ENCODE measurements around the gene DOCK9. TPM values are rescaled to one million over a fixed set of nuclear protein-coding genes. Genes with fewer than 3 reads are reported as not detected.
"Not testable (repeated sequence)": the region's sequence is repeated elsewhere in the genome, so short reads cannot be mapped to it uniquely, and the experiment has no call there.

The DOCK9 gene
- total and polyA plus RNA-seq, 9 donors = 31.0 to 75.3 (median 45.4) TPM

GRCh38 chr13:98900442-98900841 is 77.4 kb downstream of the DOCK9 start:
- Histone ChIP-seq H3K4me3 (no peak overlapping the region), H3K27ac (no peak overlapping the region), H3K27me3 (no peaks in the 10 kb centered on the region), H3K36me3 (no peaks in the 10 kb centered on the region), H3K4me1 (ENCODE audit: insufficient read depth) (no peaks in the 10 kb centered on the region), H3K9me3 (no peaks in the 10 kb centered on the region)
- 86 to 88% (median 86%) methylated on average over 2 of the region's 2 CpGs for WGBS, 3 donors
- intact Hi-C loops (cut with DNase I) = no loop called here
- TF ChIP-seq EP300 (IDR thresholded peaks at IDR 0.05) = no peak
- TF ChIP-seq POLR2A (IDR thresholded peaks at IDR 0.05) = no peak
- TF ChIP-seq, protein P1, sequence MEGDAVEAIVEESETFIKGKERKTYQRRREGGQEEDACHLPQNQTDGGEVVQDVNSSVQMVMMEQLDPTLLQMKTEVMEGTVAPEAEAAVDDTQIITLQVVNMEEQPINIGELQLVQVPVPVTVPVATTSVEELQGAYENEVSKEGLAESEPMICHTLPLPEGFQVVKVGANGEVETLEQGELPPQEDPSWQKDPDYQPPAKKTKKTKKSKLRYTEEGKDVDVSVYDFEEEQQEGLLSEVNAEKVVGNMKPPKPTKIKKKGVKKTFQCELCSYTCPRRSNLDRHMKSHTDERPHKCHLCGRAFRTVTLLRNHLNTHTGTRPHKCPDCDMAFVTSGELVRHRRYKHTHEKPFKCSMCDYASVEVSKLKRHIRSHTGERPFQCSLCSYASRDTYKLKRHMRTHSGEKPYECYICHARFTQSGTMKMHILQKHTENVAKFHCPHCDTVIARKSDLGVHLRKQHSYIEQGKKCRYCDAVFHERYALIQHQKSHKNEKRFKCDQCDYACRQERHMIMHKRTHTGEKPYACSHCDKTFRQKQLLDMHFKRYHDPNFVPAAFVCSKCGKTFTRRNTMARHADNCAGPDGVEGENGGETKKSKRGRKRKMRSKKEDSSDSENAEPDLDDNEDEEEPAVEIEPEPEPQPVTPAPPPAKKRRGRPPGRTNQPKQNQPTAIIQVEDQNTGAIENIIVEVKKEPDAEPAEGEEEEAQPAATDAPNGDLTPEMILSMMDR (IDR thresholded peaks at IDR 0.05) = no peak
- no peak for DNase-seq

DNA sequence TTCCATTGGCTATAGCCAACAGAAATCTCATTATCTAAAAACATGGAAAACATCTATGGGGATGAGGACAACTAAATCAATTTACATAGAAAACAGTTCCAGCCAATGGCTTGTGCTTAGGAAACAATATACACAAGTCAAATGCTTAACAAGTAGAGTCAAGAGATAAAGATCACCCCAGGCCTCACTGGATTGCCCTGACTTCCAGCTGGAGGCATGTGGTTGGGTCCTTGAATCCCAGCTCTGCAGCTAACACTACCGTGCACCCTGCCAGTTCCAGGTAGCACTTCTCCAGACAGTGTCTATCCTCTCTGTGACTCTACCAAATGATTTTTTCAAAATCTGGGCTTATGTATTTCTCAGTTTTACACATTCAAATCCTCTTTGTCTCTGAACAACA is 80.2 kb downstream of the DOCK9 start:
- 93 to 97% (median 96%) methylated on average over 1 of the region's 1 CpG for WGBS, 3 donors
- intact Hi-C loops (cut with DNase I) = loop anchor here in 1 of 4 donors (10.0 kb wide), 1 partner anchor 137 kb away; no protein-coding TSS in a partner anchor

DNA sequence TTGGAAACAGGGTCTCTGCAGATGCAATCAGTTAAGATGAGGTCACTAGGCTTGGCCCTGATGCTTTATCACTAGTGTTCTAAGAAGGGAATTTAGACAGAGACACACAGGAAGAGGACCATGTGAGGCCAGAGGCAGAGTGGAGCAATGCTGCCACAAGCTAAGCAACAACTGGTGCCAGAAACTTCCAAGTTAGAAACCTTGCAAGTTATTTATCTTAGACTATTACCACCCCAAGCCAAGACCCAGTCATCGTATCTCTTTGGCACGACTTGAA is 81.1 kb downstream of the DOCK9 start:
- Histone ChIP-seq H3K4me1 (ENCODE audit: insufficient read depth) (no peaks in the 10 kb centered on the region), H3K36me3 (no peaks in the 10 kb centered on the region), H3K9me3 (no peaks in the 10 kb centered on the region), H3K27me3 (no peaks in the 10 kb centered on the region), H3K27ac (no peak overlapping the region), H3K4me3 (no peak overlapping the region)
- no peak for TF ChIP-seq EP300 (IDR thresholded peaks at IDR 0.05)
- TF ChIP-seq, protein P1 (IDR thresholded peaks at IDR 0.05) = no peak
- no peak for TF ChIP-seq POLR2A (IDR thresholded peaks at IDR 0.05)
- 80 to 92% (median 85%) methylated on average over 2 of the region's 2 CpGs for WGBS, 3 donors
- intact Hi-C loops (cut with DNase I) = loop anchor here in 1 of 4 donors (10.0 kb wide), 1 partner anchor 138 kb away; no protein-coding TSS in a partner anchor
- no peak for DNase-seq

More for the DNA sequence above, 80.2 kb downstream of the DOCK9 start:
- DNase-seq = no peak
- Histone ChIP-seq H3K9me3 (no peaks in the 10 kb centered on the region), H3K27me3 (no peaks in the 10 kb centered on the region), H3K4me3 (no peak overlapping the region), H3K4me1 (ENCODE audit: insufficient read depth) (no peaks in the 10 kb centered on the region), H3K36me3 (no peaks in the 10 kb centered on the region), H3K27ac (no peak overlapping the region)
- TF ChIP-seq, protein P1 (IDR thresholded peaks at IDR 0.05) = no peak
- TF ChIP-seq EP300 (IDR thresholded peaks at IDR 0.05) = no peak
- TF ChIP-seq POLR2A (IDR thresholded peaks at IDR 0.05) = no peak

- Histone ChIP-seq H3K9me3 (no peaks in the 10 kb centered on the region), H3K4me1 (ENCODE audit: insufficient read depth) (no peaks in the 10 kb centered on the region), H3K4me3 (no peak overlapping the region), H3K27ac (no peak overlapping the region), H3K36me3 (no peaks in the 10 kb centered on the region), H3K27me3 (no peaks in the 10 kb centered on the region)
- DNase-seq = no peak
- intact Hi-C loops (cut with DNase I) = loop anchor here in 1 of 4 donors (10.0 kb wide), 1 partner anchor 139 kb away; no protein-coding TSS in a partner anchor
- no peak for TF ChIP-seq POLR2A (IDR thresholded peaks at IDR 0.05)
- TF ChIP-seq, protein P1 (IDR thresholded peaks at IDR 0.05) = no peak
- no peak for TF ChIP-seq EP300 (IDR thresholded peaks at IDR 0.05)
- WGBS, 3 donors = 82 to 85% (median 83%) methylated on average over 9 of the region's 9 CpGs
Measured at GRCh38 chr13:98896083-98896867, 81.6 kb downstream of the DOCK9 start.

- not testable (repeated sequence) for H3K4me1 ChIP-seq (ENCODE audit: insufficient read depth); H3K4me3 ChIP-seq; H3K9me3 ChIP-seq; H3K36me3 ChIP-seq; H3K27me3 ChIP-seq; DNase-seq; H3K27ac ChIP-seq
- intact Hi-C loops (cut with DNase I) = loop anchor here in 1 of 4 donors (10.0 kb wide), 1 partner anchor 140 kb away; no protein-coding TSS in a partner anchor
- WGBS, 3 donors = 95 to 96% (median 95%) methylated on average over 8 of the region's 8 CpGs
Measured at GRCh38 chr13:98894814-98895213, 83.0 kb downstream of the DOCK9 start.

All from ovary (tissue), 9 donors.